Measurements from ENCODE around the gene SCIN. TPM values are rescaled to one million over a fixed set of nuclear protein-coding genes. Genes with fewer than 3 reads are reported as not detected.
"Not testable (repeated sequence)": the region's sequence is repeated elsewhere in the genome, so short reads cannot be mapped to it uniquely, and the experiment has no call there.

SCIN gene
- total RNA-seq, 1 donor from 2014 or later, result 14.7 TPM

- no peaks in the 10 kb centered on the region for H3K27me3 ChIP-seq (ENCODE audit: control insufficient read depth, insufficient read depth, low read length)
- TF ChIP-seq CTCF (IDR thresholded peaks at IDR 0.05; ENCODE audit: insufficient read depth, low read length, poor library complexity, severe bottlenecking), result no peak
- no peak for DNase-seq (ENCODE audit: low read depth)
Measured at GRCh38 chr7:12661581-12661980, 91.1 kb downstream of the SCIN start.

GRCh38 chr7:12670000-12670729 lies 99.6 kb downstream of the SCIN start:
- Histone ChIP-seq H3K36me3 (ENCODE audit: control insufficient read depth, insufficient read depth, low read length) (no peaks in the 10 kb centered on the region), H3K27me3 (ENCODE audit: control insufficient read depth, insufficient read depth, low read length) (no peaks in the 10 kb centered on the region), H3K4me3 (ENCODE audit: low read depth, low read length) (no peak overlapping the region)
- TF ChIP-seq CTCF (IDR thresholded peaks at IDR 0.05; ENCODE audit: insufficient read depth, low read length, poor library complexity, severe bottlenecking), result no peak
- no peak for DNase-seq (ENCODE audit: low read depth)

More at GRCh38 chr7:12661581-12661980, 91.1 kb downstream of the SCIN start:
- Histone ChIP-seq H3K4me3 (ENCODE audit: low read depth, low read length) (no peak overlapping the region), H3K36me3 (ENCODE audit: control insufficient read depth, insufficient read depth, low read length) (no peaks in the 10 kb centered on the region)

- DNase-seq (ENCODE audit: low read depth), result no peak
- Histone ChIP-seq H3K36me3 (ENCODE audit: control insufficient read depth, insufficient read depth, low read length) (no peaks in the 10 kb centered on the region), H3K4me3 (ENCODE audit: low read depth, low read length) (no peak overlapping the region), H3K27me3 (ENCODE audit: control insufficient read depth, insufficient read depth, low read length) (no peaks in the 10 kb centered on the region)
- no peak for TF ChIP-seq CTCF (IDR thresholded peaks at IDR 0.05; ENCODE audit: insufficient read depth, low read length, poor library complexity, severe bottlenecking)
Measured at GRCh38 chr7:12670743-12671520, 100.4 kb downstream of the SCIN start.

- not testable (repeated sequence) for H3K27me3 ChIP-seq (ENCODE audit: control insufficient read depth, insufficient read depth, low read length); H3K36me3 ChIP-seq (ENCODE audit: control insufficient read depth, insufficient read depth, low read length); DNase-seq (ENCODE audit: low read depth); H3K4me3 ChIP-seq (ENCODE audit: low read depth, low read length)
Measured at GRCh38 chr7:12673436-12673835, 102.9 kb downstream of the SCIN start.

GRCh38 chr7:12674053-12674452 lies 103.5 kb downstream of the SCIN start:
- no peak for TF ChIP-seq CTCF (IDR thresholded peaks at IDR 0.05; ENCODE audit: insufficient read depth, low read length, poor library complexity, severe bottlenecking)
- no peaks in the 10 kb centered on the region for H3K27me3 ChIP-seq (ENCODE audit: control insufficient read depth, insufficient read depth, low read length)
- H3K4me3 ChIP-seq (ENCODE audit: low read depth, low read length), result no peak overlapping the region
- no peaks in the 10 kb centered on the region for H3K36me3 ChIP-seq (ENCODE audit: control insufficient read depth, insufficient read depth, low read length)
- no peak for DNase-seq (ENCODE audit: low read depth)

GRCh38 chr7:12674861-12675260 lies 104.3 kb downstream of the SCIN start:
- H3K4me3 ChIP-seq (ENCODE audit: low read depth, low read length), result no peak overlapping the region
- H3K36me3 ChIP-seq (ENCODE audit: control insufficient read depth, insufficient read depth, low read length), result no peaks in the 10 kb centered on the region
- DNase-seq (ENCODE audit: low read depth), result no peak
- no peak for TF ChIP-seq CTCF (IDR thresholded peaks at IDR 0.05; ENCODE audit: insufficient read depth, low read length, poor library complexity, severe bottlenecking)
- no peaks in the 10 kb centered on the region for H3K27me3 ChIP-seq (ENCODE audit: control insufficient read depth, insufficient read depth, low read length)

All from kidney epithelial cell (primary cell).